H1 (cell line): ENCODE results near the gene ZNF672. TPM values are rescaled to one million over a fixed set of nuclear protein-coding genes. Genes with fewer than 3 reads are reported as not detected.

Experiments
- BCL11A ChIP-seq, 2 experiments: IDR thresholded peaks; one replicate each; pipeline ENCODE4 v1.6.1; 2011; ENCODE audit warnings: low read depth in 2 of 2, low read length in 2 of 2, mild to moderate bottlenecking in 2 of 2
- EGR1 ChIP-seq: IDR thresholded peaks from 2 replicates; pipeline ENCODE4 v1.6.1; 2011; ENCODE audit warnings: low read depth, low read length, borderline replicate concordance
- GTF2F1 ChIP-seq: IDR thresholded peaks from 2 replicates; pipeline ENCODE4 v1.6.1; 2012; ENCODE audit warnings: low read depth, low read length, improper control_type of control experiment, borderline replicate concordance
- HDAC2 ChIP-seq, 2 experiments: fragments of 300-600 bp in 1 of 2; sonication (generic) in 1 of 2; IDR thresholded peaks; 2 replicates each; pipeline ENCODE4 v1.6.1; 2011 to 2012; ENCODE audit warnings: low read depth in 2 of 2, low read length in 2 of 2, mild to moderate bottlenecking in 2 of 2, moderate library complexity in 2 of 2, borderline replicate concordance in 1 of 2, inconsistent platforms in 1 of 2
- NRF1 ChIP-seq: IDR thresholded peaks from 2 replicates; pipeline ENCODE4 v1.6.1; 2011; ENCODE audit warnings: mild to moderate bottlenecking, low read depth, low read length, improper control_type of control experiment
- RFX5 ChIP-seq: IDR thresholded peaks from 2 replicates; pipeline ENCODE4 v1.6.1; 2011; ENCODE audit warnings: low read depth, low read length, improper control_type of control experiment, borderline replicate concordance
- SIN3A ChIP-seq, 2 experiments: IDR thresholded peaks in 1 of 2; conservative IDR thresholded peaks in 1 of 2; 2 replicates each; pipeline ENCODE4 v1.6.1; 2011 to 2012; ENCODE audit warnings: low read length in 2 of 2, improper control_type of control experiment in 1 of 2, low read depth in 1 of 2, mild to moderate bottlenecking in 1 of 2
- TCF12 ChIP-seq: IDR thresholded peaks from 2 replicates; pipeline ENCODE4 v1.6.1; 2011; ENCODE audit warnings: low read depth, mild to moderate bottlenecking, low read length
- polyA plus RNA-seq, 7 experiments: library from polyadenylated mRNA; depleted of rRNA in 3 of 7; stranded (reverse) in 5 of 7; unstranded in 2 of 7; fragments of >200 nt in 5 of 7; fragments of 200-250 nt in 2 of 7; gene quantifications; 1 replicate in 5 of 7; 2 replicates in 1 of 7; 4 replicates in 1 of 7; pipeline versions ENCODE4 v1.2.1 to v1.2.3, GENCODE V29; 2011 to 2013; ENCODE audit warnings: missing spikeins in 2 of 7, mixed read lengths in 2 of 7
- total RNA-seq: library from RNA; stranded (reverse); fragmentation: NEBNext Ultra II Directional; extraction: Animal tissue kit (Norgen Biotek cat#: 25700); gene quantifications from 2 replicates; pipeline ENCODE4 v1.2.1, GENCODE V29; 2021
- TF ChIP-seq, protein P1 (sequence below): IDR thresholded peaks from 2 replicates; pipeline ENCODE4 v1.6.1; 2011; ENCODE audit warnings: low read depth, mild to moderate bottlenecking, low read length; ENCODE audit not compliant: insufficient read depth

The ZNF672 gene
- total and polyA plus RNA-seq, 2 of the 8 experiments (the other 6 are each of a cell fraction or from before 2014, with no cell fraction given): 30.7 to 40.4 TPM

DNA sequence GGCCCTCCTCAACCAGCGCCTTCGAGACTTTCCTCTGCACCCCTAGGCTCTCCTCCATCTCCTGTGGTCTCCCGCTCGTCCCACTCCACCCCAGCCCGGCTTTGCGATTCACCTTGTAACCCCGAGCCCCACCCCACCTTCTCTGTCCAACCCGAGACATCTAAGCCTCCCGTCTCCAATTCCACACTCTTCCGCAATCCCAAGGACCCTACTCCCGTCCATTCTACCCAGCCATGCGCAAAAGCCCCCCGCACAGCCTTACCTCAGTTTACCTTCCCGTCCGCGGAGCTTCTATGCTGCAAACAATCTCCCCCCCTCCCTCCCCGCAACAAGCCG is 12.5 kb upstream of the ZNF672 start (continued):
- TF ChIP-seq BCL11A (IDR thresholded peaks at IDR 0.05; ENCODE audit: low read depth in 2 of 2, low read length in 2 of 2) (no peak), RFX5 (no peak), NRF1 (no peak), EGR1 (no peak), HDAC2 (IDR thresholded peaks at IDR 0.05; ENCODE audit: borderline replicate concordance in 1 of 2, low read depth in 2 of 2, low read length in 2 of 2) (no peak), TCF12 (no peak), GTF2F1 (no peak), SIN3A (conservative IDR thresholded peaks at IDR 0.05 in 1 of 2, IDR thresholded peaks at IDR 0.05 in 1 of 2; ENCODE audit: low read depth in 1 of 2, low read length in 2 of 2) (no peak)
- TF ChIP-seq, protein P1, sequence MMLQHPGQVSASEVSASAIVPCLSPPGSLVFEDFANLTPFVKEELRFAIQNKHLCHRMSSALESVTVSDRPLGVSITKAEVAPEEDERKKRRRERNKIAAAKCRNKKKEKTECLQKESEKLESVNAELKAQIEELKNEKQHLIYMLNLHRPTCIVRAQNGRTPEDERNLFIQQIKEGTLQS: no peak
